PFSK-1 (cell line): ENCODE measurements around the gene SCAMP2.

ENCODE experiments used
- FOXP2 ChIP-seq: optimal IDR thresholded peaks from 2 replicates; pipeline ENCODE3; 2011; ENCODE audit warnings: borderline replicate concordance, control low read depth, inconsistent platforms; ENCODE audit not compliant: insufficient read depth; ENCODE audit errors: extremely low read length, extremely low read depth
- POLR2AphosphoS5 ChIP-seq: IDR thresholded peaks from 2 replicates; pipeline ENCODE4 v1.6.1; 2012; ENCODE audit warnings: low read depth, mild to moderate bottlenecking, control low read depth, low read length, moderate library complexity
- REST ChIP-seq, 2 experiments: IDR thresholded peaks; 2 replicates each; pipeline versions ENCODE4 v1.6.1 to v1.8.0; 2011 to 2012; ENCODE audit warnings: low read depth in 2 of 2, low read length in 2 of 2, control low read depth in 1 of 2, inconsistent platforms in 1 of 2, mild to moderate bottlenecking in 1 of 2, moderate library complexity in 1 of 2; ENCODE audit not compliant: insufficient read depth in 1 of 2
- SIN3A ChIP-seq: IDR thresholded peaks from 2 replicates; pipeline ENCODE4 v1.6.1; 2012; ENCODE audit warnings: mild to moderate bottlenecking, low read length, moderate library complexity, borderline replicate concordance; ENCODE audit not compliant: insufficient read depth
- TAF1 ChIP-seq: IDR thresholded peaks from 2 replicates; pipeline ENCODE4 v1.6.1; 2012; ENCODE audit warnings: low read length, control low read depth, borderline replicate concordance; ENCODE audit not compliant: insufficient read depth

The SCAMP2 gene

DNA sequence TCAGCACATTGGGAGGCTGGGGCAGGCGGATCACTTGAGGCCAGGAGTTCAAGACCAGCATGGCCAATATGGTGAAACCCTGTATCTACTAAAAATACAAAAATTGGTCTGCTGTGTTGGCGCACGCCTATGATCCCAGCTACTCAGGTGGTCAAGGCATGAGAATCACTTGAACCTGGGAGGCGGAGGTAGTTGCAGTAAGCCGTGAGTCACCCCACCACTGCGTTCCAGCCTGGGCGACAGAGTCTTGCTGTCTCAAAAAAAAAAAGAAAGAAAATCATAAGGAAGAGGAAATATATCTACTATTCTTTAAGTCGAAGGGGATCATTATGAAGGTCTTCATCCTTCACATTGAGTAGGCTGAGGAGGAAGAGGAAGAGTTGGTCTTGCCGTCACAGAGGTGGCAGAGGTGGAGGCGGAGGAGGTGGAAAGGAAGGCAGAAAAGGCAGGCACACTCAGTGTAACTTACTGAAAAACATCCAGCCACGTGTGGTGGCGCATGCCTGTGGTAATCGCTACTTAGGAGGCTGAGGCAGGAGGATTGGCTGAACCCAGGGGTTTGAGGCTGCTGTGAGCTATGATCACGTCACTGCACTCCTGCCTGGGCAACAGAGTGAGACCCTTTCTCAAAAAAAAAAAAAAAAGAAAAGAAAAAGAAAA, 77.1 kb downstream of the SCAMP2 start:
- no peak for TF ChIP-seq REST (IDR thresholded peaks at IDR 0.05; ENCODE audit: insufficient read depth in 1 of 2, low read depth in 2 of 2, low read length in 2 of 2)
- TF ChIP-seq SIN3A: no peak
- TF ChIP-seq FOXP2: no peak
- TF ChIP-seq TAF1: no peak
- no peak for TF ChIP-seq POLR2AphosphoS5

GRCh38 chr15:74794970-74795349, 78.2 kb downstream of the SCAMP2 start:
- no peak for TF ChIP-seq POLR2AphosphoS5
- TF ChIP-seq REST (IDR thresholded peaks at IDR 0.05; ENCODE audit: insufficient read depth in 1 of 2, low read depth in 2 of 2, low read length in 2 of 2): no peak
- no peak for TF ChIP-seq SIN3A
- TF ChIP-seq FOXP2: no peak
- TF ChIP-seq TAF1: no peak

DNA sequence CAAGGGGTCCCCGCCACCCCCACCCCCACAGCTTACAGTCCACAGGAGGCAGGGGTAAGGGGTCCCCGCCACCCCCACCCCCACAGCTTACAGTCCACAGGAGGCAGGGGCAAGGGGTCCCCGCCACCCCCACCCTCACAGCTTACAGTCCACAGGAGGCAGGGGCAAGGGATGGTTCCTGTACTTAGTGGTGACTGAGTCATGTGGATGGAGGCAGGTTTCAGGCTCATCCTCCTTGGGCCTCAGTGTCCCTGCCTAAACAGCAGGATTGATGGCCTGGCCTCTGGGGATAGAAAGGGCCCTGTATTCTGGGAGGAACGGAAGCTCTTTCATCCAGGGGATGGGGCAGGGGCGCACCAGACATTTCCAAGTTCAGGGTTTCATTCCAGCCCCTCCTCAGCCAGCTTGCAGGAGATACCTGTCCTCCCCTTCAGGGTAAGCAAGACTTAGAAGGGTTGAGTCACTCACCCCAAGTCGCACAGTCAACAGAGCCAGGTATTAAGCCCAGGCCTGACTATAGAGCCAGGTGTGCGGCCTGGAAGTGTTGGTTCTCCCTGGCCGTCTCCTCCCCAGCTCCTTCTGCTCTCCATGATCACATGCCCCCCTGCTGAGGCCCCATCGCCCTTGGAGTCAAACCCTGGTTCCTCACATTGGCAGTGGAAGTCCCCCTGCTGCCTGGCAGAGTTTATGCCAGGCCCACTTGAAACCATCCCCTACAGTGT, 78.8 kb downstream of the SCAMP2 start:
- TF ChIP-seq TAF1 (no peak), REST (IDR thresholded peaks at IDR 0.05; ENCODE audit: insufficient read depth in 1 of 2, low read depth in 2 of 2, low read length in 2 of 2) (no peak), SIN3A (no peak), FOXP2 (no peak), POLR2AphosphoS5 (no peak)
